CD14-positive monocyte (primary cell): ENCODE data around the gene SPIRE1. TPM values are rescaled to one million over a fixed set of nuclear protein-coding genes. Genes with fewer than 3 reads are reported as not detected.
"Not testable (repeated sequence)": the region's sequence is repeated elsewhere in the genome, so short reads cannot be mapped to it uniquely, and the experiment has no call there.

ENCODE experiments used
- DNase-seq, 3 donors: peaks; one replicate each; pipeline ENCODE4 v3.0.0-alpha.2; 2011 to 2022
- H2AFZ ChIP-seq: 2 replicates; pipeline ENCODE4 v1.6.0; 2012; ENCODE audit warnings: mild to moderate bottlenecking, low read depth, low read length, inconsistent platforms; ENCODE audit not compliant: insufficient read depth, poor library complexity, severe bottlenecking
- H3K27ac ChIP-seq, 2 donors: 1 replicate in 1 of 2; 2 replicates in 1 of 2; pipeline ENCODE4 v1.5.1; 2012 to 2013; ENCODE audit warnings: low read length in 2 of 2, control low read depth in 1 of 2, inconsistent platforms in 1 of 2, low read depth in 1 of 2, mild to moderate bottlenecking in 1 of 2
- H3K27me3 ChIP-seq, 2 donors: one replicate each; pipeline versions ENCODE4 v1.6.0 to v1.6.1; 2011 to 2013; ENCODE audit warnings: low read length in 2 of 2; ENCODE audit not compliant: control insufficient read depth in 2 of 2, insufficient read depth in 2 of 2
- H3K36me3 ChIP-seq, 2 donors: replicated peaks in 1 of 2; 1 replicate in 1 of 2; 2 replicates in 1 of 2; pipeline versions ENCODE4 v1.5.1 to v1.6.1; 2012 to 2013; ENCODE audit warnings: low read length in 2 of 2, control low read depth in 1 of 2, inconsistent platforms in 1 of 2, mild to moderate bottlenecking in 1 of 2; ENCODE audit not compliant: insufficient read depth in 2 of 2, control insufficient read depth in 1 of 2
- H3K4me1 ChIP-seq, 2 donors: 1 replicate in 1 of 2; 2 replicates in 1 of 2; pipeline versions ENCODE4 v1.5.1 to v1.6.1; 2012 to 2013; ENCODE audit warnings: low read length in 2 of 2, control low read depth in 1 of 2, inconsistent platforms in 1 of 2, mild to moderate bottlenecking in 1 of 2, moderate library complexity in 1 of 2; ENCODE audit not compliant: insufficient read depth in 2 of 2, control insufficient read depth in 1 of 2
- H3K4me2 ChIP-seq: replicated peaks from 2 replicates; pipeline ENCODE3; 2012; ENCODE audit warnings: low read length, moderate library complexity, mild to moderate bottlenecking; ENCODE audit not compliant: poor library complexity, severe bottlenecking; ENCODE audit errors: extremely low read depth
- H3K4me3 ChIP-seq, 3 experiments: fragments of 200-600 bp in 1 of 3; sonication (generic) in 1 of 3; replicated peaks in 1 of 3; 1 replicate in 2 of 3; 2 replicates in 1 of 3; pipeline ENCODE4 v1.5.1; 2011 to 2013; ENCODE audit warnings: low read length in 3 of 3, mild to moderate bottlenecking in 3 of 3, control low read depth in 2 of 3, low read depth in 2 of 3, inconsistent platforms in 1 of 3, moderate library complexity in 1 of 3
- H3K79me2 ChIP-seq: 2 replicates; pipeline ENCODE4 v1.6.0; 2012; ENCODE audit warnings: mild to moderate bottlenecking, control low read depth, inconsistent platforms, low read length, moderate library complexity; ENCODE audit not compliant: insufficient read depth
- H3K9ac ChIP-seq: 2 replicates; pipeline ENCODE4 v1.6.0; 2017; ENCODE audit warnings: low read length, mild to moderate bottlenecking; ENCODE audit not compliant: insufficient read depth, poor library complexity, severe bottlenecking
- H3K9me3 ChIP-seq, 2 donors: replicated peaks in 1 of 2; 1 replicate in 1 of 2; 2 replicates in 1 of 2; pipeline versions ENCODE4 v1.5.1 to v1.6.1; 2012 to 2013; ENCODE audit warnings: low read length in 2 of 2, control low read depth in 1 of 2; ENCODE audit not compliant: control insufficient read depth in 1 of 2, insufficient read depth in 1 of 2
- H4K20me1 ChIP-seq: 2 replicates; pipeline ENCODE4 v1.6.0; 2012; ENCODE audit warnings: mild to moderate bottlenecking, low read length, control low read depth, moderate library complexity; ENCODE audit not compliant: insufficient read depth
- H3K27ac Mint-ChIP-seq, 7 donors: one replicate each; pipeline ENCODE4 v1.8.0; 2020; ENCODE audit warnings: mild to moderate bottlenecking in 7 of 7, mixed read lengths in 7 of 7, moderate library complexity in 6 of 7, inconsistent platforms in 2 of 7
- H3K27me3 Mint-ChIP-seq, 3 donors: one replicate each; pipeline ENCODE4 v1.8.0; 2021 to 2022; ENCODE audit warnings: low read depth in 3 of 3, mild to moderate bottlenecking in 3 of 3, mixed read lengths in 3 of 3, moderate library complexity in 3 of 3, inconsistent platforms in 1 of 3
- H3K36me3 Mint-ChIP-seq, 2 donors: one replicate each; pipeline ENCODE4 v1.8.0; 2020; ENCODE audit warnings: mixed read lengths in 2 of 2, inconsistent platforms in 1 of 2, mild to moderate bottlenecking in 1 of 2
- H3K4me1 Mint-ChIP-seq: one replicate; pipeline ENCODE4 v1.8.0; 2020; ENCODE audit warnings: mild to moderate bottlenecking, mixed read lengths
- H3K4me3 Mint-ChIP-seq, 2 donors: one replicate each; pipeline ENCODE4 v1.8.0; 2020; ENCODE audit warnings: mild to moderate bottlenecking in 2 of 2, mixed read lengths in 2 of 2, moderate library complexity in 1 of 2
- H3K9me3 Mint-ChIP-seq, 7 donors: one replicate each; pipeline ENCODE4 v1.8.0; 2020 to 2022; ENCODE audit warnings: mixed read lengths in 7 of 7, mild to moderate bottlenecking in 6 of 7, moderate library complexity in 6 of 7, inconsistent platforms in 2 of 7
- WGBS: methylation state at CpG from one replicate; pipeline ENCODE4 v1.1.5; 2013; ENCODE audit warnings: missing lambda C conversion rate; ENCODE audit not compliant: insufficient coverage; 5-methylcytosine and 5-hydroxymethylcytosine counted together
- intact Hi-C, 2 donors: fragments of 100-400 bp; cut with micrococcal nuclease; formaldehyde crosslinking; loops; one replicate each; pipeline versions ENCODE4 v1.15.0 to v1.15.1; 2023
- polyA plus RNA-seq, 3 donors: library from polyadenylated mRNA; depleted of rRNA in 1 of 3; unstranded in 2 of 3; stranded (reverse) in 1 of 3; fragments of 300-500 nt in 2 of 3; fragments of >200 nt in 1 of 3; fragmentation: Illumina TruSeq in 2 of 3; gene quantifications; 1 replicate in 2 of 3; 2 replicates in 1 of 3; pipeline ENCODE4 v1.2.3, GENCODE V29; 2012 to 2021
- TF ChIP-seq, protein P1 (sequence below): fragments of 200-600 bp; IDR thresholded peaks from one replicate; pipeline ENCODE4 v1.8.0; 2022; ENCODE audit warnings: antibody characterized with exemption, mild to moderate bottlenecking

SPIRE1 gene
- polyA plus RNA-seq, 3 donors = 1.7 to 1.9 (median 1.8) TPM

DNA sequence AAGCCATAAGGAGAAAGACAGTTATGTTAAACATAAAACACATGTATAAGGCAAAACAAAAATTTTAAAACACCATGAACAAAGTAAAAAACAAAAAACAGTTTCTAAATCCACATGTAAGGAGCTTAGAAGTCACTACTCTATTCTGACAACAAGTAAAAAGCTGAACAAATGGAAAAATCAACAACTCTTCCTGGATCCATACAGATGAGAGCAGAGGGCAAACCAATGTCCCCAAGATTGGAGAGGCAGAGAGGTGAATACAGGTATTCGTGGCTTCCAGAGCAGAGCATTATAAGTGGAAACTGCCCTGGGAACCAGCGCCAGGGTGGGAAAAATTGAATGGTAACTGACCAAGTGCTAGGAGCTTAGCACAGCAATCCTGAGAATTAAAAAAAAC lies 93.5 kb downstream of the SPIRE1 start:
- Histone ChIP-seq H4K20me1 (no peaks in the 10 kb centered on the region), H3K9ac (no peak overlapping the region), H3K27me3 (no peaks in the 10 kb centered on the region), H3K27ac (no peak overlapping the region), H2AFZ (no peak overlapping the region), H3K9me3 (peaks cover 0 to 10% of the 10 kb centered on the region in 2 donors), H3K4me1 (no peaks in the 10 kb centered on the region), H3K79me2 (no peaks in the 10 kb centered on the region), H3K4me3 (no peak overlapping the region), H3K4me2 (no peak overlapping the region), H3K36me3 (no peaks in the 10 kb centered on the region)
- TF ChIP-seq, protein P1, sequence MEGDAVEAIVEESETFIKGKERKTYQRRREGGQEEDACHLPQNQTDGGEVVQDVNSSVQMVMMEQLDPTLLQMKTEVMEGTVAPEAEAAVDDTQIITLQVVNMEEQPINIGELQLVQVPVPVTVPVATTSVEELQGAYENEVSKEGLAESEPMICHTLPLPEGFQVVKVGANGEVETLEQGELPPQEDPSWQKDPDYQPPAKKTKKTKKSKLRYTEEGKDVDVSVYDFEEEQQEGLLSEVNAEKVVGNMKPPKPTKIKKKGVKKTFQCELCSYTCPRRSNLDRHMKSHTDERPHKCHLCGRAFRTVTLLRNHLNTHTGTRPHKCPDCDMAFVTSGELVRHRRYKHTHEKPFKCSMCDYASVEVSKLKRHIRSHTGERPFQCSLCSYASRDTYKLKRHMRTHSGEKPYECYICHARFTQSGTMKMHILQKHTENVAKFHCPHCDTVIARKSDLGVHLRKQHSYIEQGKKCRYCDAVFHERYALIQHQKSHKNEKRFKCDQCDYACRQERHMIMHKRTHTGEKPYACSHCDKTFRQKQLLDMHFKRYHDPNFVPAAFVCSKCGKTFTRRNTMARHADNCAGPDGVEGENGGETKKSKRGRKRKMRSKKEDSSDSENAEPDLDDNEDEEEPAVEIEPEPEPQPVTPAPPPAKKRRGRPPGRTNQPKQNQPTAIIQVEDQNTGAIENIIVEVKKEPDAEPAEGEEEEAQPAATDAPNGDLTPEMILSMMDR = no peak
- H3K4me3 Mint-ChIP-seq = no peak overlapping the region
- no peaks in the 10 kb centered on the region for H3K4me1 Mint-ChIP-seq
- H3K27ac Mint-ChIP-seq = no peak overlapping the region
- no peak for DNase-seq
- peaks cover 0 to 4% (median 1%) of the 10 kb centered on the region in 3 donors for H3K27me3 Mint-ChIP-seq
- no peaks in the 10 kb centered on the region for H3K36me3 Mint-ChIP-seq
- 100% methylated on average over 1 of the region's 2 CpGs for WGBS
- intact Hi-C loops = no loop called here
- peaks cover 0 to 17% (median 6%) of the 10 kb centered on the region in 7 donors for H3K9me3 Mint-ChIP-seq

DNA sequence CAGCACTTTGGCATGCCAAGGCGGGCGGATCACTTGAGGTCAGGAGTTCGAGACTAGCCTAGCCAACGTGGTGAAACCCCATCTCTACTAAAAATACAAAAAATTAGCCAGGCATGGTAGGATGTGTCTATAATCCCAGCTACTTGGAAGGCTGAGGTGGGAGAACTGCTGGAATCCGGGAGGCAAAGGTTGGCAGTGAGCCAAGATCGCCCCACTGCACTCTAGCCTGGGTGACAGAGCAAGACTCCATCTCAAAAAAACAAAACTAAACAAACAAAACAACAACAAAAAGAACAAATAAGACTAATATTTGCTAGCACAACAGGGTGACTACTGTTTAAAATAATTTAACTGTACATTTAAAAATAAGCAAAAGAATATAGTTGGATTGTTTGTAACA lies 97.3 kb downstream of the SPIRE1 start:
- H3K27me3 ChIP-seq, H3K4me3 ChIP-seq, H3K4me1 Mint-ChIP-seq, H3K4me2 ChIP-seq, DNase-seq, H3K4me3 Mint-ChIP-seq, H3K4me1 ChIP-seq, H3K36me3 ChIP-seq, H4K20me1 ChIP-seq, H3K27ac ChIP-seq, H3K79me2 ChIP-seq, H3K27me3 Mint-ChIP-seq, H2AFZ ChIP-seq, H3K36me3 Mint-ChIP-seq, H3K9ac ChIP-seq, intact Hi-C loops, H3K27ac Mint-ChIP-seq: not testable (repeated sequence)
- peaks cover 10 to 34% of the 10 kb centered on the region in 2 donors for H3K9me3 ChIP-seq
- peaks cover 18 to 48% (median 32%) of the 10 kb centered on the region in 7 donors for H3K9me3 Mint-ChIP-seq
- WGBS = no CpG with 5 or more reads among the region's 6 CpGs
